ENCODE data around the gene PTPRA. TPM values are rescaled to one million over a fixed set of nuclear protein-coding genes. Genes with fewer than 3 reads are reported as not detected.

The PTPRA gene
- polyA plus RNA-seq, 3 donors: 13.0 to 41.9 (median 13.1) TPM

DNA sequence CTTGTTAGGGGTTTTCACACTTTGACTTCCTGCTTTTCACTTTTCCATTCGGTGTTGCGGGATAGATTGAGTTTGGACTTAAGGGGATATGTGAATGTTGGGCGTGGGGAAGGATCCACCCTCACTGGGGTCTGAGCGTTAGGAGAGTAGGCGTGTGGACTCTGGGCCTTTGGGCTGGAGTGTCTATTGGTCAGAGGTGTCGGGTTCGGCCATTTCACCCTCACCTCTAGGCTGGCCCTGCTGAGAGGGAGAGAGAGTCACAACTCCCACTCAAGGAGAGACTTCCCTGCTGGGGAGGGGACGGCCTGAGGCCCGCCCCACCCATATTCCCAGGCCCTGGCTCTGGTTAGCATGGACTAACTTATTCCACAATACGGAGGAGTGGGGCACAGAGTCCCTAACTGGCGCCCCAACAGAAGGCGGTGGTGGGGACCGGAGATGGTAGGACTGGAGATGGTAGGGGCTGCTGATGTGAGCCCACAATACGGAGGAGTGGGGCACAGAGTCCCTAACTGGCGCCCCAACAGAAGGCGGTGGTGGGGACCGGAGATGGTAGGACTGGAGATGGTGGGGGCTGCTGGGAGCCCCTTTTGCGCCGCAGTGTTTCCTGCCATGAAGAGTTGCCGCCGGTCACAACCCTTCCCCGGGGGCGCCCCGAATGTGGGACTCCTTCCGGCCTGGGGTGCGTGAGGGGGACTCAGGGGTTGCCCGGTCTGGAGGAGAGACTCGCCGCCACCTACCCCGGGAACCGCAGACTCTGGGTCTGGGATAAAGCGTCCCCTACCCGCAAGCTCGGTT lies 1.4 kb upstream of the PTPRA start:
- H3K4me1 Mint-ChIP-seq: peaks cover 68% of the 10 kb centered on the region
- Histone ChIP-seq H3K27me3 (ENCODE audit: control insufficient read depth in 2 of 2, insufficient read depth in 2 of 2, low read length in 2 of 2) (peaks cover 0 to 10% of the 10 kb centered on the region in 2 donors), H3K4me2 (replicated peaks; ENCODE audit: extremely low read depth, low read length, poor library complexity, severe bottlenecking) (peak overlapping the region; percentile 90), H3K9ac (ENCODE audit: insufficient read depth, low read length, poor library complexity, severe bottlenecking) (peak overlapping the region; percentile 91), H3K4me3 (replicated peaks in 1 of 3; ENCODE audit: low read depth in 2 of 3, low read length in 3 of 3) (peak overlapping the region; percentile 76 to 98 (median 86)), H2AFZ (ENCODE audit: insufficient read depth, low read depth, low read length, poor library complexity, severe bottlenecking) (peak overlapping the region; percentile 97), H3K4me1 (ENCODE audit: control insufficient read depth in 1 of 2, insufficient read depth in 2 of 2, low read length in 2 of 2) (peaks cover 49 to 66% of the 10 kb centered on the region in 2 donors), H3K36me3 (replicated peaks in 1 of 2; ENCODE audit: control insufficient read depth in 1 of 2, insufficient read depth in 2 of 2, low read length in 2 of 2) (peaks cover 0 to 3% of the 10 kb centered on the region in 2 donors), H3K9me3 (replicated peaks in 1 of 2; ENCODE audit: control insufficient read depth in 1 of 2, insufficient read depth in 1 of 2, low read length in 2 of 2) (no peaks in the 10 kb centered on the region), H3K27ac (ENCODE audit: low read depth in 1 of 2, low read length in 2 of 2) (no peak overlapping the region), H3K79me2 (ENCODE audit: insufficient read depth, low read length) (peaks cover 34% of the 10 kb centered on the region), H4K20me1 (ENCODE audit: insufficient read depth, low read length) (peaks cover 26% of the 10 kb centered on the region)
- H3K36me3 Mint-ChIP-seq: peaks cover 13 to 15% of the 10 kb centered on the region in 2 donors
- H3K9me3 Mint-ChIP-seq: peaks cover 0 to 3% (median 0%) of the 10 kb centered on the region in 7 donors
- WGBS (ENCODE audit: insufficient coverage): 13% methylated on average over 25 of the region's 34 CpGs
- TF ChIP-seq, protein P1, sequence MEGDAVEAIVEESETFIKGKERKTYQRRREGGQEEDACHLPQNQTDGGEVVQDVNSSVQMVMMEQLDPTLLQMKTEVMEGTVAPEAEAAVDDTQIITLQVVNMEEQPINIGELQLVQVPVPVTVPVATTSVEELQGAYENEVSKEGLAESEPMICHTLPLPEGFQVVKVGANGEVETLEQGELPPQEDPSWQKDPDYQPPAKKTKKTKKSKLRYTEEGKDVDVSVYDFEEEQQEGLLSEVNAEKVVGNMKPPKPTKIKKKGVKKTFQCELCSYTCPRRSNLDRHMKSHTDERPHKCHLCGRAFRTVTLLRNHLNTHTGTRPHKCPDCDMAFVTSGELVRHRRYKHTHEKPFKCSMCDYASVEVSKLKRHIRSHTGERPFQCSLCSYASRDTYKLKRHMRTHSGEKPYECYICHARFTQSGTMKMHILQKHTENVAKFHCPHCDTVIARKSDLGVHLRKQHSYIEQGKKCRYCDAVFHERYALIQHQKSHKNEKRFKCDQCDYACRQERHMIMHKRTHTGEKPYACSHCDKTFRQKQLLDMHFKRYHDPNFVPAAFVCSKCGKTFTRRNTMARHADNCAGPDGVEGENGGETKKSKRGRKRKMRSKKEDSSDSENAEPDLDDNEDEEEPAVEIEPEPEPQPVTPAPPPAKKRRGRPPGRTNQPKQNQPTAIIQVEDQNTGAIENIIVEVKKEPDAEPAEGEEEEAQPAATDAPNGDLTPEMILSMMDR (IDR thresholded peaks at IDR 0.05): no peak
- H3K27ac Mint-ChIP-seq: no peak overlapping the region
- no peak for DNase-seq
- peak overlapping the region; percentile 92 to 94 for H3K4me3 Mint-ChIP-seq
- intact Hi-C loops (cut with micrococcal nuclease): loop anchor here (5.0 to 10.0 kb wide), 3 partner anchors 40 to 123 kb away; no protein-coding TSS in a partner anchor
- H3K27me3 Mint-ChIP-seq (ENCODE audit: low read depth in 3 of 3): peaks cover 8 to 15% (median 9%) of the 10 kb centered on the region in 3 donors

DNA sequence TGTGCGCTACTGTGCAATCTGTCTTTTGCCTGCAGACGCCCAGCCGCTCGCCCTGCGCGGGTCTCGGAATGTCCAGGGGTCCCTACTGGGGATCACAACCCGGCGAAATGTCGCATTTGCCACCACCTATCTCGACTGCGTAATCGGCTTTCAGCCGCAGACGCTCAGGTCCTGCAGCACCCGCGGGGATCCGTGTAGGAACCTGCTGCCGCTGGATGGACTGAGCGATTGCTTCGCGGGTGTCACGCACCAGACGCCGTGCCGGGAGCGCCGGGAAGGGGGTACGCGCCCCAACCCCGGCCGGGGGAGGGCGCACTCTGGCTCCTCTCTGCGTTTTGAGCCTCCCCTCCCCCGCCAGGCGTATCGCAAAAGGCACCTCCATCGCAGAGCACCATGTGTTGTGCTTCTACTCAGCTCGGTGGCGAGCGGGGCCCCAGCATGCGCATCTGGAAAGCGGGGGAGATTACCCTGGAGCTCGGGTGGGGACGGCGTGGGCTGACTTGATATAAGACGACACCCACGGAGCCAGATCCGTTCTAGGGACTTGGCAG lies 747 bp upstream of the PTPRA start:
- peaks cover 0 to 3% (median 0%) of the 10 kb centered on the region in 7 donors for H3K9me3 Mint-ChIP-seq
- H3K4me3 ChIP-seq (replicated peaks in 1 of 3; ENCODE audit: low read depth in 2 of 3, low read length in 3 of 3): peak overlapping the region; percentile 76 to 98 (median 86)
- H3K4me2 ChIP-seq (replicated peaks; ENCODE audit: extremely low read depth, low read length, poor library complexity, severe bottlenecking): peak overlapping the region; percentile 90
- H3K27ac ChIP-seq (ENCODE audit: low read depth in 1 of 2, low read length in 2 of 2): peak overlapping the region; percentile 44 to 83
- peak overlapping the region; percentile 92 to 94 for H3K4me3 Mint-ChIP-seq
- intact Hi-C loops (cut with micrococcal nuclease): loop anchor here (5.0 to 10.0 kb wide), 3 partner anchors 40 to 122 kb away; no protein-coding TSS in a partner anchor
- peak overlapping the region; percentile 70 to 92 (median 88) for H3K27ac Mint-ChIP-seq
- no peaks in the 10 kb centered on the region for H3K36me3 ChIP-seq (replicated peaks in 1 of 2; ENCODE audit: control insufficient read depth in 1 of 2, insufficient read depth in 2 of 2, low read length in 2 of 2)
- H3K9me3 ChIP-seq (replicated peaks in 1 of 2; ENCODE audit: control insufficient read depth in 1 of 2, insufficient read depth in 1 of 2, low read length in 2 of 2): no peaks in the 10 kb centered on the region
- H3K4me1 Mint-ChIP-seq: peaks cover 64% of the 10 kb centered on the region
- peaks cover 0 to 10% of the 10 kb centered on the region in 2 donors for H3K27me3 ChIP-seq (ENCODE audit: control insufficient read depth in 2 of 2, insufficient read depth in 2 of 2, low read length in 2 of 2)
- DNase-seq: peak; percentile 45 to 59 (median 49)
- peaks cover 44 to 60% of the 10 kb centered on the region in 2 donors for H3K4me1 ChIP-seq (ENCODE audit: control insufficient read depth in 1 of 2, insufficient read depth in 2 of 2, low read length in 2 of 2)
- peaks cover 9 to 13% of the 10 kb centered on the region in 2 donors for H3K36me3 Mint-ChIP-seq
- under 1% methylated on average over 48 of the region's 49 CpGs for WGBS (ENCODE audit: insufficient coverage)
- TF ChIP-seq, protein P1 (IDR thresholded peaks at IDR 0.05): peak; percentile 37
- H3K9ac ChIP-seq (ENCODE audit: insufficient read depth, low read length, poor library complexity, severe bottlenecking): peak overlapping the region; percentile 91
- peaks cover 41% of the 10 kb centered on the region for H3K79me2 ChIP-seq (ENCODE audit: insufficient read depth, low read length)
- peaks cover 8 to 15% (median 9%) of the 10 kb centered on the region in 3 donors for H3K27me3 Mint-ChIP-seq (ENCODE audit: low read depth in 3 of 3)
- peak overlapping the region; percentile 97 for H2AFZ ChIP-seq (ENCODE audit: insufficient read depth, low read depth, low read length, poor library complexity, severe bottlenecking)
- H4K20me1 ChIP-seq (ENCODE audit: insufficient read depth, low read length): peaks cover 32% of the 10 kb centered on the region
